ENCODE data around the gene TTC23L.

The TTC23L gene

GRCh38 chr5:34870382-34870781 lies 31.4 kb downstream of the TTC23L start:
- no peak for DNase-seq (ENCODE audit: low spot score)

GRCh38 chr5:34876275-34876674 lies 37.3 kb downstream of the TTC23L start:
- no peak for DNase-seq (ENCODE audit: low spot score)

- DNase-seq (ENCODE audit: low spot score), result no peak
Measured at GRCh38 chr5:34881246-34881645, 42.3 kb downstream of the TTC23L start.

- DNase-seq (ENCODE audit: low spot score), result no peak
Measured at GRCh38 chr5:34886392-34887119, 47.6 kb downstream of the TTC23L start.

- no peak for DNase-seq (ENCODE audit: low spot score)
Measured at GRCh38 chr5:34889394-34889793, 50.4 kb downstream of the TTC23L start.

- no peak for DNase-seq (ENCODE audit: low spot score)
Measured at GRCh38 chr5:34891981-34892380, 53.0 kb downstream of the TTC23L start.

- DNase-seq (ENCODE audit: low spot score), result no peak
Measured at GRCh38 chr5:34892414-34892813, 53.5 kb downstream of the TTC23L start.

- DNase-seq (ENCODE audit: low spot score), result no peak
Measured at GRCh38 chr5:34894716-34895115, 55.8 kb downstream of the TTC23L start.

- DNase-seq (ENCODE audit: low spot score), result no peak
Measured at GRCh38 chr5:34895641-34896419, 56.9 kb downstream of the TTC23L start.

GRCh38 chr5:34897646-34898045 lies 58.7 kb downstream of the TTC23L start:
- no peak for DNase-seq (ENCODE audit: low spot score)

GRCh38 chr5:34898258-34898895 lies 59.4 kb downstream of the TTC23L start:
- DNase-seq (ENCODE audit: low spot score), result peak; percentile 76

- no peak for DNase-seq (ENCODE audit: low spot score)
Measured at GRCh38 chr5:34899066-34899465, 60.1 kb downstream of the TTC23L start.

- DNase-seq (ENCODE audit: low spot score), result no peak
Measured at GRCh38 chr5:34900652-34901051, 61.7 kb downstream of the TTC23L start.

- no peak for DNase-seq (ENCODE audit: low spot score)
Measured at GRCh38 chr5:34903260-34903659, 64.3 kb downstream of the TTC23L start.

- no peak for DNase-seq (ENCODE audit: low spot score)
Measured at GRCh38 chr5:34905564-34905963, 66.6 kb downstream of the TTC23L start.

GRCh38 chr5:34913072-34913471 lies 74.1 kb downstream of the TTC23L start:
- DNase-seq (ENCODE audit: low spot score), result no peak

- peak; percentile 59 for DNase-seq (ENCODE audit: low spot score)
Measured at GRCh38 chr5:34914671-34915138, 75.7 kb downstream of the TTC23L start.

- DNase-seq (ENCODE audit: low spot score), result peak; percentile 97
Measured at GRCh38 chr5:34915139-34915855, 76.3 kb downstream of the TTC23L start, which contains the start of the genes BRIX1 and RAD1. BRIX1 (plus strand) TSS chr5:34915711; CDS start chr5:34915739, 28 bp downstream. RAD1 (minus strand) TSS chr5:34915504; CDS start chr5:34914892, 612 bp downstream.

- no peak for DNase-seq (ENCODE audit: low spot score)
Measured at GRCh38 chr5:34915856-34916192, 76.9 kb downstream of the TTC23L start.

- peak; percentile 30 for DNase-seq (ENCODE audit: low spot score)
Measured at GRCh38 chr5:34916518-34916917, 77.6 kb downstream of the TTC23L start.

GRCh38 chr5:34918025-34918424 lies 79.1 kb downstream of the TTC23L start:
- DNase-seq (ENCODE audit: low spot score), result no peak

GRCh38 chr5:34919077-34919476 lies 80.1 kb downstream of the TTC23L start:
- DNase-seq (ENCODE audit: low spot score), result peak; percentile 31
